ENCODE measurements around the gene RAP2C.

The RAP2C gene

GRCh38 chrX:132217203-132218073 is 1.8 kb downstream of the RAP2C start:
- DNase-seq (ENCODE audit: low read depth, low spot score): peak; percentile 80
- no peak for TF ChIP-seq CTCF (IDR thresholded peaks at IDR 0.05; ENCODE audit: low read depth, low read length)

GRCh38 chrX:132216806-132217202 is 2.4 kb downstream of the RAP2C start:
- no peak for TF ChIP-seq CTCF (IDR thresholded peaks at IDR 0.05; ENCODE audit: low read depth, low read length)
- peak overlapping the region; percentile 61 for H3K4me3 ChIP-seq (ENCODE audit: low read depth, low read length)
- in situ Hi-C loops (cut with HindIII; ENCODE audit: low sequenced_read_pairs): no loop called here
- DNase-seq (ENCODE audit: low read depth, low spot score): peak; percentile 31

More at GRCh38 chrX:132217203-132218073, 1.8 kb downstream of the RAP2C start:
- in situ Hi-C loops (cut with HindIII; ENCODE audit: low sequenced_read_pairs): no loop called here
- H3K4me3 ChIP-seq (ENCODE audit: low read depth, low read length): peak overlapping the region; percentile 61

- in situ Hi-C loops (cut with HindIII; ENCODE audit: low sequenced_read_pairs): no loop called here
- no peak for TF ChIP-seq CTCF (IDR thresholded peaks at IDR 0.05; ENCODE audit: low read depth, low read length)
- DNase-seq (ENCODE audit: low read depth, low spot score): no peak
- peak overlapping the region; percentile 61 for H3K4me3 ChIP-seq (ENCODE audit: low read depth, low read length)
Observed at GRCh38 chrX:132216283-132216682, 3.0 kb downstream of the RAP2C start.

DNA sequence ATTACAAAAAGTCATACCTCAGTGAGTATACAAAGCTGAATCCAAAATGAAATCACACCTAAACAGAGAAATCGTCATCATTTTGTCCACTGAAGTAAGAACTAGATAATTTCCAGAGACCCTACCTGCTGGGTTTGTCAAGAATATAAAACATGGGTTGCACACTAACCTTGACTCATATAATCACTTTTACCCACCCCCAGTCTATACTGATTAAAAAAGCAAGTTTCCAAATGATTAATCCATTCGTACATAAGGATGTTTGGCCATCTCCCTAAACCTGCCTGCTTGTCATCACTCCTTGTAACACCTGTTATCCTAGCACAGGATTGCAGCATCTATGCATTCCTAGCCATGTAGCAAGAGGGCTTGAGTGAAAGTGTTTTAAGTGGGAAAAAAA is 4.7 kb downstream of the RAP2C start:
- in situ Hi-C loops (cut with HindIII; ENCODE audit: low sequenced_read_pairs): no loop called here
- TF ChIP-seq CTCF (IDR thresholded peaks at IDR 0.05; ENCODE audit: low read depth, low read length): no peak
- no peak for DNase-seq (ENCODE audit: low read depth, low spot score)
- H3K4me3 ChIP-seq (ENCODE audit: low read depth, low read length): no peak overlapping the region

GRCh38 chrX:132209527-132209926 is 9.7 kb downstream of the RAP2C start:
- peak; percentile 45 for DNase-seq (ENCODE audit: low read depth, low spot score)
- no peak for TF ChIP-seq CTCF (IDR thresholded peaks at IDR 0.05; ENCODE audit: low read depth, low read length)
- H3K4me3 ChIP-seq (ENCODE audit: low read depth, low read length): no peak overlapping the region
- in situ Hi-C loops (cut with HindIII; ENCODE audit: low sequenced_read_pairs): no loop called here

GRCh38 chrX:132208422-132208821 is 10.8 kb downstream of the RAP2C start:
- no peak overlapping the region for H3K4me3 ChIP-seq (ENCODE audit: low read depth, low read length)
- in situ Hi-C loops (cut with HindIII; ENCODE audit: low sequenced_read_pairs): no loop called here
- no peak for DNase-seq (ENCODE audit: low read depth, low spot score)
- TF ChIP-seq CTCF (IDR thresholded peaks at IDR 0.05; ENCODE audit: low read depth, low read length): no peak
